Type B pancreatic cell (in vitro differentiated cells): ENCODE measurements around the gene FBXO15. TPM values are rescaled to one million over a fixed set of nuclear protein-coding genes. Genes with fewer than 3 reads are reported as not detected.

Experiments
- DNase-seq: peaks from one replicate; pipeline ENCODE4 v3.0.0; 2021; ENCODE audit warnings: mixed read lengths; ENCODE audit not compliant: unreplicated experiment; ENCODE audit errors: extremely low spot score
- H3K27ac Mint-ChIP-seq: 2 replicates; pipeline ENCODE4 v1.8.0; 2021; ENCODE audit warnings: mild to moderate bottlenecking, mixed read lengths
- H3K27me3 Mint-ChIP-seq: 2 replicates; pipeline ENCODE4 v1.8.0; 2021; ENCODE audit warnings: mixed read lengths
- H3K36me3 Mint-ChIP-seq: 2 replicates; pipeline ENCODE4 v1.8.0; 2021; ENCODE audit warnings: mixed read lengths
- H3K4me1 Mint-ChIP-seq: one replicate; pipeline ENCODE4 v1.8.0; 2021; ENCODE audit warnings: mixed read lengths; ENCODE audit not compliant: unreplicated experiment
- H3K4me3 Mint-ChIP-seq: 2 replicates; pipeline ENCODE4 v1.8.0; 2021; ENCODE audit warnings: mild to moderate bottlenecking, mixed read lengths
- H3K9me3 Mint-ChIP-seq: 2 replicates; pipeline ENCODE4 v1.8.0; 2021; ENCODE audit warnings: mixed read lengths
- total RNA-seq: library from RNA; stranded (reverse); gene quantifications from 2 replicates; pipeline ENCODE4 v1.2.1, GENCODE V29; 2021; ENCODE audit warnings: low replicate concordance
- TF ChIP-seq, protein P1 (sequence below): fragments of 200-600 bp; sonication (generic); conservative IDR thresholded peaks from 2 replicates; pipeline ENCODE4 v1.5.0; 2021; ENCODE audit warnings: antibody characterized with exemption, mild to moderate bottlenecking

FBXO15 gene
- total RNA-seq, 1 donor from 2014 or later, result 4.7 TPM

DNA sequence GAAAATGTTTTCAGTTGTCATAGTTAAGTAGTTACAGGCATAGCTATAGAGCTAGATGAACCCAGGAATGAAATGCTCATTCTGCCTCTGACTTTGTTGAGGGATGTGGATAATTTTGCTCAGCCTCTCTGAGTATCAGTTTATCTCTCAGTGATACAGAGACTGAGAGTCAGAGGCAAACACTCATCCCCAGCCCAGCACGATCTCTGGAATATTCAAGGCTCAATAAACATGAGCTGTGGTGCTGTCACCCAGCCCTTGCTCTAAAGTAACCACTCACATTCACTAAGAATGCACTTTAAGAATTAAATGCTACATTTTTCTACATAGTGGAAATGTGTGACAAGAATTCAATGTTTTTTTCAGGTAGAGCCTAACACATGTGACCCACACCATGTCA is 31.2 kb upstream of the FBXO15 start:
- no peak for DNase-seq
- H3K4me1 Mint-ChIP-seq, result peaks cover 4% of the 10 kb centered on the region
- TF ChIP-seq, protein P1, sequence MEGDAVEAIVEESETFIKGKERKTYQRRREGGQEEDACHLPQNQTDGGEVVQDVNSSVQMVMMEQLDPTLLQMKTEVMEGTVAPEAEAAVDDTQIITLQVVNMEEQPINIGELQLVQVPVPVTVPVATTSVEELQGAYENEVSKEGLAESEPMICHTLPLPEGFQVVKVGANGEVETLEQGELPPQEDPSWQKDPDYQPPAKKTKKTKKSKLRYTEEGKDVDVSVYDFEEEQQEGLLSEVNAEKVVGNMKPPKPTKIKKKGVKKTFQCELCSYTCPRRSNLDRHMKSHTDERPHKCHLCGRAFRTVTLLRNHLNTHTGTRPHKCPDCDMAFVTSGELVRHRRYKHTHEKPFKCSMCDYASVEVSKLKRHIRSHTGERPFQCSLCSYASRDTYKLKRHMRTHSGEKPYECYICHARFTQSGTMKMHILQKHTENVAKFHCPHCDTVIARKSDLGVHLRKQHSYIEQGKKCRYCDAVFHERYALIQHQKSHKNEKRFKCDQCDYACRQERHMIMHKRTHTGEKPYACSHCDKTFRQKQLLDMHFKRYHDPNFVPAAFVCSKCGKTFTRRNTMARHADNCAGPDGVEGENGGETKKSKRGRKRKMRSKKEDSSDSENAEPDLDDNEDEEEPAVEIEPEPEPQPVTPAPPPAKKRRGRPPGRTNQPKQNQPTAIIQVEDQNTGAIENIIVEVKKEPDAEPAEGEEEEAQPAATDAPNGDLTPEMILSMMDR, result no peak
- H3K36me3 Mint-ChIP-seq, result no peaks in the 10 kb centered on the region
- H3K4me3 Mint-ChIP-seq, result no peak overlapping the region
- no peaks in the 10 kb centered on the region for H3K9me3 Mint-ChIP-seq
- no peak overlapping the region for H3K27ac Mint-ChIP-seq
- H3K27me3 Mint-ChIP-seq, result peaks cover 20% of the 10 kb centered on the region

DNA sequence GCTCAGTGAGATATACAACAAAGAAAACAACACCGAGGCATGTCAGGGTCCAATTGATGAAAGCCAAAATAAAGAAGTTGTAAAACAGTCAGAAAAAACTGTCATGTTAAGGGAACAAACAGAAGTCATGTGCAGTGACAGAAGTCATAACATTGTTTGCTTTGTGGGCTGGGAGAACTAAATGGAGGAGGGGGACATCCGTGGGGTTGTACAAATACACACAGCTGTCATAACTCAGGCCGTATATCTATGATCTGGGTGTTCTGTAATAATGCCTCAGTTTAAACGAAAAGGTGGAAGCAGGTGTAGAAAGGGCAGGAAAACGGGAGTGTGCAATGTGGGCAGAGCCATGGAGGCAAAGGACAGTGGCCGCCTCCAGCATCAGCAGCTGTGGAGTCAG is 28.0 kb upstream of the FBXO15 start:
- TF ChIP-seq, protein P1, result no peak
- Mint-ChIP-seq H3K36me3 (no peaks in the 10 kb centered on the region), H3K4me1 (no peaks in the 10 kb centered on the region), H3K4me3 (no peak overlapping the region), H3K9me3 (no peaks in the 10 kb centered on the region), H3K27ac (no peak overlapping the region), H3K27me3 (peaks cover 33% of the 10 kb centered on the region)
- DNase-seq, result no peak

DNA sequence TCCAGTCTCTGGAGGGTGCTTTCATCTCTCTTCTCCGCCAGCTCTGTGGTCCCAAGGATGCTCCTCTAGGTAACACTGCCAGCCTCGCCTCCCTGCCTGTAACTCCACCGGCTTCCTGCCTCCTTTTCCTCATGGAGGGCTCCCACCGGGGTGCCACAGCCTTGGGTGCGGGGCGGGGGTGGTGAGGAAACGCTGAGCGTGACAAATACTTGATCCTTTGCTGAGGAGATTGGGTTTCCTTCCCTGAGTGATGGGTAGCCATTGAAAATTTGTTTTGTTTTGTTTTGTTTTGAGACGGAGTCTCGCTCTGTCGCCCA is 25.8 kb upstream of the FBXO15 start:
- Mint-ChIP-seq H3K36me3 (no peaks in the 10 kb centered on the region), H3K27me3 (peaks cover 43% of the 10 kb centered on the region), H3K9me3 (no peaks in the 10 kb centered on the region), H3K4me1 (no peaks in the 10 kb centered on the region), H3K27ac (no peak overlapping the region), H3K4me3 (no peak overlapping the region)
- TF ChIP-seq, protein P1, result no peak
- no peak for DNase-seq

DNA sequence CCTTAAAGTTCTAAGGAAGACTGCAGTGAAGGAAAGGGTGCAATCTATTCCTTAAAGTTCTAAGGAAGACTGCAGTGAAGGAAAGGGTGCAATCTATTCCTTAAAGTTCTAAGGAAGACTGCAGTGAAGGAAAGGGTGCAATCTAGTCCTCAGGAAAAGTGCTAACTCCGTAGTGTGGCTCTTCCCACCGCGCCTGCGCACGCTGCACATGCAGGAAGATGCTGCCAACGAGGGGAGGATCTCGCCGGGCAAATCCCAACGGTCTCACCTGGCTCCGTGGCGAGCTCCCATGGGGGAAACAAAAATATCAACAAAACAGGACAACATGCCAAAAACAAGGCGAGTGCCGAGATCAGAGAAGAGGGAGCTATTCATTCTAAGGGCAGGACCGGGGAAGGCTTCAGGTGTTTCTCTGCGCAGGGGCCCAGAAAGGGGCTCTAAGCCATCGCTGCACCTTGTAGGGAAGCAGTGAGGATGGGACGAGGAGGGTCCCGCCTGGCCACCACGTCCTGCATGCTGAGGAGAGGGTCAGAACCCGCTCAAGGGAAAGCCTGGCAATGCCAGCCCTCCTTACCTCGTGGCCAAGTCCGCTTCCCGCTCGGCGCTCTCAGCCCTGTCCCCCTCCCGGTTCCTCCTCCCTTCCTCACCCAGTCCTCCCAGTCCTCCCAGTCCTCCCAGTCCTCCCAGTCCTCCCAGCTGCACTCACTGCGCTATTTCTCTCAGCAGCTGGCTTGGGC is 25.2 kb upstream of the FBXO15 start:
- Mint-ChIP-seq H3K9me3 (no peaks in the 10 kb centered on the region), H3K27me3 (peaks cover 41% of the 10 kb centered on the region), H3K27ac (no peak overlapping the region), H3K36me3 (no peaks in the 10 kb centered on the region), H3K4me3 (no peak overlapping the region), H3K4me1 (no peaks in the 10 kb centered on the region)
- TF ChIP-seq, protein P1, result no peak
- DNase-seq, result no peak

DNA sequence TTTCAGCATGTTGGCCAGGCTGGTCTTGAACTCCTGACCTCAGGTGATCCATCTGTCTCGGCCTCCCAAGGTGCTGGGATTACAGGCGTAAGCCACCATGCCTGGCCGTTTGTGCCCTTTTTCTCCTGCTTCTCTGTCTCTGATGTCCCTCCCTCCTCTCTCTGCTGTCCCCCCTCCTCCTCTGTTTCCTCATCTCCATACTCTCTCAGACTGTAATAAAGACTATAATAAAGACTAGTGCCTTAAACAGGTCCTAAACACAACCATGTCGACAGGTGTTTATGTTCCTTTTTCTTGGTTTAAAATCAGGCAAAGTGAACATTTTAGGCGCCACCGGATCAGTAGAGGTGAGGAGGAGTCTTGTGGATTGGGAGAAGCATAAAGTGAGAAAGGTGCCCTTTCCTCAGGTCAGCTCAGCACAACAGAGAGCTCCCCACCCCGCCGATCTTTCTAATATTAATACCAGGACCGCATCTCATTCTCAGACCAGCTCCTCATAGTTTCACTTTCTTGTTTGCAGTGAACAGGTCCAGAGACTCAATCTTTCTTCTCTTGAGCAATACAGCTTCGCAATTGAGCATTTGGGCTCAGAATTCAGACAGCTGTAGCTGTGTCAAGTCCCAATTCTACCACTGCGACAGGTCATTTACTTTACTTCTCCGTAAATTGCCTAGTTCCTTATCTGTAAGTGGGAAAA is 24.4 kb upstream of the FBXO15 start:
- H3K27me3 Mint-ChIP-seq, result peaks cover 40% of the 10 kb centered on the region
- no peaks in the 10 kb centered on the region for H3K4me1 Mint-ChIP-seq
- no peak overlapping the region for H3K4me3 Mint-ChIP-seq
- TF ChIP-seq, protein P1, result no peak
- no peak for DNase-seq
- no peaks in the 10 kb centered on the region for H3K9me3 Mint-ChIP-seq
- no peaks in the 10 kb centered on the region for H3K36me3 Mint-ChIP-seq
- H3K27ac Mint-ChIP-seq, result no peak overlapping the region
